ENCODE results near the gene LMBR1.
"Not testable (repeated sequence)": the region's sequence is repeated elsewhere in the genome, so short reads cannot be mapped to it uniquely, and the experiment has no call there.

Gene LMBR1

DNA sequence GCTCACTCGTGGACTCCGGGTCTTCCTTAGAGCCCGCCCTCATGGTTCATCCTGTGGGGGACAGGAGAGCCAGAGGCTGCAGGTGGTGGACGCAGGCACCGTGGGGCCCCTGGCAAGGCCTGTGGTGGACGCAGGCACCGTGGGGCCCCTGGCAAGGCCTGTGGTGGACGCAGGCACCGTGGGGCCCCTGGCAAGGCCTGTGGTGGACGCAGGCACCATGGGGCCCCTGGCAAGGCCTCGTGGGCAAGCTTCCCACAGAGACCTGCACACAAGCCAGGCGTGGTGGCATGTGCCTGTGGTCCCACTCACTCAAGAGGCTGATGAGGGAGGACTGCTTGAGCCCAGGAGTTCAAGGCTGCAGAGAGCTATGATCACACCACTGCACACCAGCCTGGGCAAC lies 32.8 kb upstream of the LMBR1 start:
- not testable (repeated sequence) for H3K4me3 ChIP-seq (ENCODE audit: low read length); H3K27ac ChIP-seq (ENCODE audit: low read length); H3K9ac ChIP-seq (ENCODE audit: low read length); H3K9me3 ChIP-seq (ENCODE audit: control insufficient read depth, low read depth, low read length); H3K4me1 ChIP-seq (ENCODE audit: control insufficient read depth, low read depth, low read length); H3K36me3 ChIP-seq (ENCODE audit: control insufficient read depth, low read depth, low read length); H3K27me3 ChIP-seq (ENCODE audit: control insufficient read depth, insufficient read depth, low read length)

DNA sequence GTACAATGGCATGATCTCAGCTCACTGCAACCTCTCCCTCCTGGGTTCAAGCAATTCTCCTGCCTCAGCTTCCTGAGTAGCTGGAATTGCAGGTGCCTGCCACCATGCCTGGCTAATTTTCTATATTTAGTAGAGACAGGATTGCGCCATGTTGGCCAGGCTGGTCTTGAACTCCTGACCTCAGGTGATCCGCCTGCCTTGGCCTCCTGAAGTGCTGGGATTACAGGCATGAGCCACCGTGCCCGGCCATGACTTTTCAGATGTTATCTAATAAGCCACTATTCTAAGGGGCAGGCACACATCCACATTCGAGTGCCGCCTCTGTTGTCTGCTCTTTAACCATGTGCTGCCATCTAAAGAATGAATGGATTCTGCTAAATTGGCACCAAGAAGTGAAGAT lies 29.3 kb upstream of the LMBR1 start:
- not testable (repeated sequence) for H3K27ac ChIP-seq (ENCODE audit: low read length); H3K9me3 ChIP-seq (ENCODE audit: control insufficient read depth, low read depth, low read length); H3K4me3 ChIP-seq (ENCODE audit: low read length); H3K4me1 ChIP-seq (ENCODE audit: control insufficient read depth, low read depth, low read length); H3K36me3 ChIP-seq (ENCODE audit: control insufficient read depth, low read depth, low read length); H3K9ac ChIP-seq (ENCODE audit: low read length); H3K27me3 ChIP-seq (ENCODE audit: control insufficient read depth, insufficient read depth, low read length)

DNA sequence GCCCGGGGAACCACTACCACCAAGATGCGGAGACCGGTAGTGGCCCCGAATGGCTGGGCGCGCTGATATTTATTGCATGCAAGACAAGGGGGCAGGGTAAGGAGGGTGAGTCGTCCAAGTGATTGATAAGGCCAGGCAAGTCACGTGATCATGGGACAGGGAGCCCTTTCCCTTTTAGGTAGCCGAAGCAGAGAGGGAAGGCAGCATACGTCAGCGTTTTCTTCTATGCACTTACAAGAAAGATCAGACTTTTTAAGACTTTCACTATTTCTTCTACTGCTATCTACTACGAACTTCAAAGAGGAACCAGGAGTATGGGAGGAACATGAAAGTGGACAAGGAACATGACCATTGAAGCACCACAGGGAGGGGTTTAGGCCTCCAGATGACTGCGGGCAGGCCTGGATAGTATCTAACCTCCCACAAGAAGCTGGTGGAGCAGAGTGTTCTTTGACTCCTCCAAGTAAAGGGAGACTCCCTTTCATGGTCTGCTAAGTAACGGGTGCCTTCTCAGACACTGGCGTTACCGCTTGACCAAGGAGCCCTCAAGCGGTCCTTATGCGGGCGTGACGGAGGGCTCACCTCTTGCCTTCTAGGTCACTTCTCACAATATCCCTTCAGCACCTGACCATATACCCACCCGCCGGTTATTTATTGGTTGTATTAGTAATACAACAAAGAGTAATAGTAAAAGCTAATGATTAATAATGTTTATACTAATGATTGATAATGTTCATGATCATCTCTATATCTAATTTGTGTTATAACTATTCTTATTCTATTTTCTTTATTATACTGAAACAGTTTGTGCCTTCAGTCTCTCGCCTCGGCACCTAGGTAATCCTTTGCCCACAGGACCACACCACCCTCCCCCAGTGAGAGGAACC lies 27.7 kb upstream of the LMBR1 start:
- not testable (repeated sequence) for H3K9ac ChIP-seq (ENCODE audit: low read length); H3K27me3 ChIP-seq (ENCODE audit: control insufficient read depth, insufficient read depth, low read length)

DNA sequence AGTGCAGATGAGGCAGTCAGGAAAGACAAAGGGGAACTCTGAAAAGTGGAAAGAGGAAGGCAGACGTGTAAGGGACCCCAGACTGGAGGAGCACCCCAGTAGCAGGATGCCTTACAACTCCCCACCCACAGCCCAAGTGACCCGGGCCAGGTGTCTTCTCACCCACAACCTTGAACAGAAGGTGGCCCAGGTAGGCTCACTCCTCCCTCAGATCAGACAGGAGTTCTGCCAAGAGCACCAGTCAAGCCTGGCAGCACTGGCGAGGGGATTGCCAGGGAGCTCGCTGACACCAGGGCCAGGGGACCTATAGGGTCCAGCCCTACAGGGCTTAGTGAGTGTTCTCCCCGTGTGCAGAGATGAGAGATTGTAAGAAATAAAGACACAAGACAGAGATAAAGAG lies 27.1 kb upstream of the LMBR1 start:
- no peak overlapping the region for H3K4me3 ChIP-seq (ENCODE audit: low read length)
- H3K27ac ChIP-seq (ENCODE audit: low read length) = no peak overlapping the region
- H3K27me3 ChIP-seq (ENCODE audit: control insufficient read depth, insufficient read depth, low read length) = no peaks in the 10 kb centered on the region
- H3K9me3 ChIP-seq (ENCODE audit: control insufficient read depth, low read depth, low read length) = no peaks in the 10 kb centered on the region
- H3K4me1 ChIP-seq (ENCODE audit: control insufficient read depth, low read depth, low read length) = no peaks in the 10 kb centered on the region
- no peak overlapping the region for H3K9ac ChIP-seq (ENCODE audit: low read length)
- H3K36me3 ChIP-seq (ENCODE audit: control insufficient read depth, low read depth, low read length) = no peaks in the 10 kb centered on the region

More for the DNA sequence above, 27.7 kb upstream of the LMBR1 start:
- not testable (repeated sequence) for H3K9me3 ChIP-seq (ENCODE audit: control insufficient read depth, low read depth, low read length); H3K4me3 ChIP-seq (ENCODE audit: low read length); H3K4me1 ChIP-seq (ENCODE audit: control insufficient read depth, low read depth, low read length); H3K27ac ChIP-seq (ENCODE audit: low read length); H3K36me3 ChIP-seq (ENCODE audit: control insufficient read depth, low read depth, low read length)

DNA sequence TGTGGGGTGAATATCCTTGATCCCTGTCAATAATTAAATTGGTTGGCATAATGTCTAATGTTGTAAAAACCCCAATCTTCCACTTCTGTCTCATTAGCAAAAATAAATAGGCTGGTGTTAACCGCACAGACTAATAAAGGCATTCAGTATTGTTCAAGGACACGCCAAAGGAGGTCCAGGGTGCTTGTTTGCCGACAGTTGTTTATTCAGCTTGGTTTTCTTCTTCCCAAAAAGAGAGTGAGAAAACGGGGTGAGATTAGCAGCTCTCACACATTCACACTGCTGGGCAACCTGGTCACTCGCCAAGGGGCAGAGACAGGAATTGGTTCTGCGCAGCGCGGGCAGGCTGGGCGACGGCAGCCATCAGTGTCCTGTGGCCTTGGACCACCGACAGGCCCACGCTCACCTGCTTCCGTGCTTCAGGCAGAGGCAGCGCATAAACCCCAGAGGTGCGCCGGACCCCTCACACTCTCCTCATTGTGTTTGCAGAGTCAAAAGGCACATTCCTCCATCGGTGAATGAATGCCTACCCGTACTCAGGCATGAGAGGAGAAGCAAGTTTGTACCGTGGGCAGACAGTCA lies 26.2 kb upstream of the LMBR1 start:
- H3K27ac ChIP-seq (ENCODE audit: low read length) = no peak overlapping the region
- no peaks in the 10 kb centered on the region for H3K9me3 ChIP-seq (ENCODE audit: control insufficient read depth, low read depth, low read length)
- no peaks in the 10 kb centered on the region for H3K36me3 ChIP-seq (ENCODE audit: control insufficient read depth, low read depth, low read length)
- H3K4me3 ChIP-seq (ENCODE audit: low read length) = no peak overlapping the region
- no peaks in the 10 kb centered on the region for H3K4me1 ChIP-seq (ENCODE audit: control insufficient read depth, low read depth, low read length)
- H3K9ac ChIP-seq (ENCODE audit: low read length) = no peak overlapping the region
- no peaks in the 10 kb centered on the region for H3K27me3 ChIP-seq (ENCODE audit: control insufficient read depth, insufficient read depth, low read length)

DNA sequence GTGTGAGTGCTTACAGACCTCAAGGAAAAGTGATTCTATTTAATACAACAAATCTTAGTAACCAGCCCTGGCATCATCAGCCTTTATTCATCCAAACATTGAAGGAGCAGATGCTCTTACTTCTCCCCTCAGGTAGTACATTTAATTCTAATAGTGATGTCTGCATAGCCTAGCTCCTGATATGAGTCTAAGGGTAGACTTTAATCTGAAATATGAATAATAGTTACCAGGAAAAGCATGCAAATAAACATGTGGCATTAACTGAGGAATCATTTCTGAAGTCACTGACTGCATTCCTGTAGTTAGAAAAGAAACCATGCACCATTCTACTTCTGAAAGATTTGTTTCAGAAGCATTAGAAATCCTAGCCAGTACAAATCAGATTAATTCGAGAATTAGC lies 25.7 kb upstream of the LMBR1 start:
- Histone ChIP-seq H3K36me3 (ENCODE audit: control insufficient read depth, low read depth, low read length) (no peaks in the 10 kb centered on the region), H3K27me3 (ENCODE audit: control insufficient read depth, insufficient read depth, low read length) (no peaks in the 10 kb centered on the region), H3K4me1 (ENCODE audit: control insufficient read depth, low read depth, low read length) (no peaks in the 10 kb centered on the region), H3K4me3 (ENCODE audit: low read length) (no peak overlapping the region), H3K9ac (ENCODE audit: low read length) (no peak overlapping the region), H3K9me3 (ENCODE audit: control insufficient read depth, low read depth, low read length) (no peaks in the 10 kb centered on the region), H3K27ac (ENCODE audit: low read length) (no peak overlapping the region)

DNA sequence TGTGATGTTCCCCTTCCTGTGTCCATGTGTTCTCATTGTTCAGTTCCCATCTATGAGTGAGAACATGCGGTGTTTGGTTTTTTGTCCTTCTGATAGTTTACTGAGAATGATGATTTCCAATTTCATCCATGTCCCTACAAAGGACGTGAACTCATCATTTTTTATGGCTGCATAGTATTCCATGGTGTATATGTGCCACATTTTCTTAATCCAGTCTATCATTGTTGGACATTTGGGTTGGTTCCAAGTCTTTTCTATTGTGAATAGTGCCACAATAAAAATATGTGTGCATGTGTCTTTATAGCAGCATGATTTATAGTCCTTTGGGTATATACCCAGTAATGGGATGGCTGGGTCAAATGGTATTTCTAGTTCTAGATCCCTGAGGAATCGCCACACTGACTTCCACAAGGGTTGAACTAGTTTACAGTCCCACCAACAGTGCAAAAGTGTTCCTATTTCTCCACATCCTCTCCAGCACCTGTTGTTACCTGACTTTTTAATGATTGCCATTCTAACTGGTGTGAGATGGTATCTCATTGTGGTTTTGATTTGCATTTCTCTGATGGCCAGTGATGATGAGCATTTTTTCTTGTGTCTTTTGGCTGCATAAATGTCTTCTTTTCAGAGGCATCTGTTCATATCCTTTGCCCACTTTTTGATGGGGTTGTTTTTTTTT lies 16.7 kb upstream of the LMBR1 start:
- not testable (repeated sequence) for H3K27ac ChIP-seq (ENCODE audit: low read length); H3K36me3 ChIP-seq (ENCODE audit: control insufficient read depth, low read depth, low read length); H3K4me1 ChIP-seq (ENCODE audit: control insufficient read depth, low read depth, low read length); H3K27me3 ChIP-seq (ENCODE audit: control insufficient read depth, insufficient read depth, low read length); H3K9ac ChIP-seq (ENCODE audit: low read length); H3K9me3 ChIP-seq (ENCODE audit: control insufficient read depth, low read depth, low read length); H3K4me3 ChIP-seq (ENCODE audit: low read length)

DNA sequence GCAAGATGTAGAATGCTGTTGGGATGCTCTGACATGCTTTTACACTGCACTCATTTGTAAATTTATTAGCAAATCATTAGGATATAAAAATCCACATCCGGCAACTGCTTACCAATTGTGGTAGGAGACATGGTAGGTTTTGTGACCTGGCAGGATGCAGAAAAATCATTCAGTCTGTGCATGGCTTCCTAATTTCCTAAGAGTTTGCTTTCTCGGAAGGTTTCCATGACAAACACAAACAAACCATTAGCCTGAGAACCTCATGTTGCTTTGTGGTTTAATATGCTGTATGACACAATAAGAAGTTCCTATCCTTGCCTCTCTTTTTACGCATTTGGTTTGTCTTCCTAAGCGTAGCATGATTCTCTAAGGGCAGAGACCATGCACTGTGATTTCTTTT lies 14.7 kb upstream of the LMBR1 start:
- no peaks in the 10 kb centered on the region for H3K4me1 ChIP-seq (ENCODE audit: control insufficient read depth, low read depth, low read length)

DNA sequence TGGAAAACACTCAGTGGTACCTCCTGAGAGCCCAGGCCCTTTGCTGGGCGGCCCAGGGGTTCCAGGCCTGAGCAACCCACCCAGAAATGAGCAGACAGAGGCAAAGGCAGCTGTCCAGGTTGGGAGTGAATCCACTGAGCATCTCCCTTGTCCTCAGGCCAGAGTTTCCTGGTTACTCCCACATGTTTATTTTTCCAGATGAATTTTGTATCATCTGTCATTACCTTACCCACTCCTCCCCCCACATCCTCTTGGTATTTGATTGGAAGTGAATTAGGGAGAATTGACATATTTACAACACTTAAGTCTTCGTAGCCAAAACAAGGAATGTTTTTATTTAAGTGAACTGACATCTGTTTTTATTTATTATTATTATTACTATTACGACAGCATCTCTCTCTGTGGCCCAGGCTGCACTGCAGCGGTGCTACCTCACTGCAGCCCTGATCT lies 13.2 kb upstream of the LMBR1 start:
- H3K9me3 ChIP-seq (ENCODE audit: control insufficient read depth, low read depth, low read length) = no peaks in the 10 kb centered on the region
- no peaks in the 10 kb centered on the region for H3K4me1 ChIP-seq (ENCODE audit: control insufficient read depth, low read depth, low read length)
- H3K27me3 ChIP-seq (ENCODE audit: control insufficient read depth, insufficient read depth, low read length) = no peaks in the 10 kb centered on the region
- H3K9ac ChIP-seq (ENCODE audit: low read length) = no peak overlapping the region
- no peaks in the 10 kb centered on the region for H3K36me3 ChIP-seq (ENCODE audit: control insufficient read depth, low read depth, low read length)
- H3K27ac ChIP-seq (ENCODE audit: low read length) = no peak overlapping the region
- no peak overlapping the region for H3K4me3 ChIP-seq (ENCODE audit: low read length)

More for the DNA sequence above, 14.7 kb upstream of the LMBR1 start:
- H3K27me3 ChIP-seq (ENCODE audit: control insufficient read depth, insufficient read depth, low read length) = no peaks in the 10 kb centered on the region
- H3K4me3 ChIP-seq (ENCODE audit: low read length) = no peak overlapping the region
- no peaks in the 10 kb centered on the region for H3K36me3 ChIP-seq (ENCODE audit: control insufficient read depth, low read depth, low read length)
- H3K9me3 ChIP-seq (ENCODE audit: control insufficient read depth, low read depth, low read length) = no peaks in the 10 kb centered on the region
- no peak overlapping the region for H3K27ac ChIP-seq (ENCODE audit: low read length)
- no peak overlapping the region for H3K9ac ChIP-seq (ENCODE audit: low read length)

DNA sequence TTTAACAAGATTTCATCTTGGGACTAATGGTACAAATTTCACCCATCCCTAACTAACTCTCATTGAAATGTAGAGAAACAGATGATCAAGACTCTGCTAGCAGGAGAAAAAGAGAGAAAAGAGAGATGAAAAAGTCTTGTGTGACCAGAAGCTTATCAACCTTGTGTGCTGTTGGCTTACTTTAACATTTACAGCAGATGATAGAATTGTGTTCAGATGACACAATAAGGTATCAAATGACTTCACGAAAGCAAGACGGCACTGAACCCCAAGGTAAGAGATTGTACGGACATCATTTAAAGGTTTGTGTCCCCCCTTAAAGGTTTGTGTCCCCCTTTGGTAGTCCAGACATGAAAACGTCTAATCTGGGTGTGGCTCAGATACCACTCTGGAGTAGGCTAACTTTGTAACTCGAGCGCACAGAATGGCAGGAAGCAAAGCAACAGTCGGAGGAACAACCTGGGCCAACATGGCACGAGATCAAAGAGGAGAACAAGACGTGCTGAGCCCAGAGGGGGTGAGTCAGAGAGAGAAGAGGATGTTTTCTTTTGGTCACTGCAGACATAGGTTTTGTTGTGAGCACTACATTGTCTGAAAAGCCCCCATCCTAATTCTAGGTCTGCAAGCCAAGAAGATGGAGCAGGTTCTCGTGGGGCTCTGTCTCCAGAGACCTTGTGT lies 10.4 kb upstream of the LMBR1 start:
- Histone ChIP-seq H3K4me1 (ENCODE audit: control insufficient read depth, low read depth, low read length) (no peaks in the 10 kb centered on the region), H3K27me3 (ENCODE audit: control insufficient read depth, insufficient read depth, low read length) (no peaks in the 10 kb centered on the region), H3K4me3 (ENCODE audit: low read length) (no peak overlapping the region), H3K9ac (ENCODE audit: low read length) (no peak overlapping the region), H3K27ac (ENCODE audit: low read length) (no peak overlapping the region), H3K36me3 (ENCODE audit: control insufficient read depth, low read depth, low read length) (no peaks in the 10 kb centered on the region), H3K9me3 (ENCODE audit: control insufficient read depth, low read depth, low read length) (no peaks in the 10 kb centered on the region)

DNA sequence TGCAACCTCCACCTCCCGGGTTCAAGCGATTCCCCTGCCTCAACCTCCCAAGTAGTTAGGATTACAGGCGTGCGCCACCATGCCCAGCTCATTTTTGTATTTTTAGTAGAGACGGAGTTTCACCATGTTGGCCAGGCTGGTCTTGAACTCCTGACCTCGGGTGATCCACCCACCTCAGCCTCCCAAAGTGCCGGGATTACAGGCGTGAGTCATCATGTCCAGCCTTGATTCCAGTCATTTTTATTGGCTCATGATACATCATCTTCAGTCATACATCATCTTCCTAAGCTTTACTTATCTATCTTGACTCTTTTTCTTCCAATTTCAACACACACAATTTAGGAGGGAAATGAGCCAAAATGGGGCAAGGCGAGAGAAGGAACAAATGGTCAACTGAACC lies 7.1 kb upstream of the LMBR1 start:
- not testable (repeated sequence) for H3K36me3 ChIP-seq (ENCODE audit: control insufficient read depth, low read depth, low read length); H3K27ac ChIP-seq (ENCODE audit: low read length); H3K27me3 ChIP-seq (ENCODE audit: control insufficient read depth, insufficient read depth, low read length); H3K4me3 ChIP-seq (ENCODE audit: low read length); H3K9me3 ChIP-seq (ENCODE audit: control insufficient read depth, low read depth, low read length); H3K9ac ChIP-seq (ENCODE audit: low read length); H3K4me1 ChIP-seq (ENCODE audit: control insufficient read depth, low read depth, low read length)
